GM13977 (cell line): ENCODE measurements around the gene NUP62.
A peak's percentile ranks its signal among the peaks of the same experiment; 100 is the strongest.

Source experiments
- DNase-seq: peaks from one replicate; pipeline ENCODE4 v3.0.0; 2012; ENCODE audit warnings: low spot score
- in situ Hi-C: fragments of 300-500 bp; cut with MboI; formaldehyde crosslinking; loops from one replicate; pipeline ENCODE4 v1.12.0; 2022; ENCODE audit warnings: low sequenced_read_pairs, low pct_unique_long_range_greater_than_20kb, mixed read lengths, inconsistent platforms; ENCODE audit not compliant: unreplicated experiment
- TF ChIP-seq, protein P1 (sequence below): IDR thresholded peaks from 2 replicates; pipeline ENCODE4 v1.5.1; 2012; ENCODE audit warnings: mild to moderate bottlenecking, control low read depth; ENCODE audit not compliant: insufficient read depth; ENCODE audit errors: extremely low read depth, missing control alignments

Gene NUP62

DNA sequence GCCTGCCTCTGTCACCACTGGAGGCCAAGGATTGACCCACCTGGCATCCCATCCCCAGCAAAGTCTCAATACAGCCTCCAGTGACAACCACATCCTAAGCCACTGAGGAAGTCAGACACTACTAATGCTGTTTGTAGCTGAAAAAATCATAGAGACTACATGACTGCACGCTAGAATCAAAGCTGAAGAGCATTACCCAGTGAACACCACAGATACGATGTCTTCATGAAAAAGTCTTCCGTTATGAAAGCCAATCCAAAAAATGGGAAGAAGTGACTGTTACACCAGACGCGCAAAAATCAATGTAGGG is 11.1 kb upstream of the NUP62 start:
- TF ChIP-seq, protein P1, sequence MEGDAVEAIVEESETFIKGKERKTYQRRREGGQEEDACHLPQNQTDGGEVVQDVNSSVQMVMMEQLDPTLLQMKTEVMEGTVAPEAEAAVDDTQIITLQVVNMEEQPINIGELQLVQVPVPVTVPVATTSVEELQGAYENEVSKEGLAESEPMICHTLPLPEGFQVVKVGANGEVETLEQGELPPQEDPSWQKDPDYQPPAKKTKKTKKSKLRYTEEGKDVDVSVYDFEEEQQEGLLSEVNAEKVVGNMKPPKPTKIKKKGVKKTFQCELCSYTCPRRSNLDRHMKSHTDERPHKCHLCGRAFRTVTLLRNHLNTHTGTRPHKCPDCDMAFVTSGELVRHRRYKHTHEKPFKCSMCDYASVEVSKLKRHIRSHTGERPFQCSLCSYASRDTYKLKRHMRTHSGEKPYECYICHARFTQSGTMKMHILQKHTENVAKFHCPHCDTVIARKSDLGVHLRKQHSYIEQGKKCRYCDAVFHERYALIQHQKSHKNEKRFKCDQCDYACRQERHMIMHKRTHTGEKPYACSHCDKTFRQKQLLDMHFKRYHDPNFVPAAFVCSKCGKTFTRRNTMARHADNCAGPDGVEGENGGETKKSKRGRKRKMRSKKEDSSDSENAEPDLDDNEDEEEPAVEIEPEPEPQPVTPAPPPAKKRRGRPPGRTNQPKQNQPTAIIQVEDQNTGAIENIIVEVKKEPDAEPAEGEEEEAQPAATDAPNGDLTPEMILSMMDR: no peak
- no peak for DNase-seq
- in situ Hi-C loops: loop anchor here (25.0 kb wide), 1 partner anchor 197 kb away; no protein-coding TSS in a partner anchor

DNA sequence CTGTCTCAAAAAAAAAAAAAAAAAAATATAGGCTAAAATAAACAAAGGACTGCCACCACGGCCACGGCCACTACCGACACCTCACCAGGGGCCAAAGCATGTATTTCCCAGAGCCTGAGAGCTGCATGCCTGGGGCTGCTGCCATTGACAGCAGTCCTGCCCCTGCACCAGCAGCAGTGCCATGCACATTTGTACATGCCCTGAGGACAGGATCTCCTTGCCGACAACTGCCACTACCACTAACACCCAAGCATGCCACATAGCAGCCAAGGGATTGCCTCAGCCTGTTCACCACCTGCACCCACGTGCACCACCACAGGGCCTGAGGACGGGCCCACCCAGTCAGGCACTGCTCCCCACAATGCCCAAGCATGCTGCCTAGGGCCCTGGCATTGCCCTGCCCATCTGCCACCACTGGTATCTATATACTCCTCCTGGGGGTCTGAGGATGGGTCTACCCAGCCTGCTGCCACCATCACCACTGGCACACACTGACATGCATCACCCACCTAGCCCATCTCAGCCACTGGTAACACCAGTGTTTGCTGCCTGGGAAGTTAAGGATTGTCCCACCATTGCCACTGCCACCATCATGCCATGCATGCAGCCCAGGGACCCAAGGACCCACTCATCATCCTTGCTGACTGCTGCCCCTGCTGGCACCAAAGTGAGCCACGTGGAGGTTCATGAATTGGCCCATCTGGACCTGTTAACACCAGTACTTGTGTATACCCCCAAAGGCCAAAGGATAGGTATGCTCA is 10.6 kb upstream of the NUP62 start:
- in situ Hi-C loops: loop anchor here (25.0 kb wide), 1 partner anchor 197 kb away; no protein-coding TSS in a partner anchor
- TF ChIP-seq, protein P1: no peak
- DNase-seq: no peak

DNA sequence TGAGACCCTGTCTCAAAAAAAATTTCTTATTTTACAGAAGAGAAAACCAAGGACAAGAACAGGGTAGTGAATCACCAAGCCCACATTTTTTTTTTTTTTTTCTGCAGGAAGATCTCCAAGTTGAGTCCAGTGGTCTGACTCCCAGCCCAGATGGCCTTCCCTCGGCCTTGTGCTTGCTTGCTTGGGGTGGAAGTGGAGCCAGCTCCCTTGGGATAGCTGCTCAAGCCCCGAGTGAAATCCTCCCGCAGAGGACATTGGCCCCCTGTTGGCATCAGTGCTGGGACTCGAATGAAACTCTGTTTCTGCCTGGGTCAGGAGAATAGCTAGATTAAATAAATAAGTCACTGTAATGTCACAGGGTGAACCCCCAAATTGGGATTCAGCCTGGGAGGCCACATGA is 9.4 kb upstream of the NUP62 start:
- TF ChIP-seq, protein P1: no peak
- DNase-seq: no peak
- in situ Hi-C loops: loop anchor here (25.0 kb wide), 1 partner anchor 199 kb away; no protein-coding TSS in a partner anchor

DNA sequence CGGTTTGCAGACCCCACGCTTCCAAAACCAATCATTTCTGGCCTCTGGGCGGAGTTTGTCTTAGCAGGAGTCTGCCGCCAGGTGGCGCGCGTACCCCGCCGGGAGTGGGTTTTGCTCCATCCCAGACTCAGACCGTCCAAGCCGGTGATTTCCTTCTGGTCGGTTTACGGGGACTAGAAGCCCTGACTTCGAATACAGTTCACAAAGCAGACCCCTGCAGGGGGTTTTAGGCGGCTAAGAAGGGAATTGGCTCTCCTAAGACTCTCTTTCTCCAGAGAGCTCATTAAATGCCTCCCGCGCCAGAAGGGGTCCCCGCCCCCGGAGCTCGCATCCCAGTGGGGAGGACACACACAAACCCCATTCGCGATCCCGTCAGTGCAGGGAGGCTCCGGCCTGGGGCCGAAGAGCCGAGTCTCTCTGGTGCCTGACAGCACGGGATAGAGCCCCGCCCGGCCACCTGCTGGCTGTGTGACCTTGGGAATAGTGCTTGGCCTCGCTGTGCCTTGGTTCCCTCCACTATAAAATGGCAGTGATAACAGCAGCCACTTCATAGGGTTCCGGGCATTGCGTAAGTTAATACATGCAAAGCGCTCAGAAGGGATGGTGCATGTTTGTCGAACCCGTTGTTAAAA is 8.6 kb upstream of the NUP62 start:
- DNase-seq: peak; percentile 82
- in situ Hi-C loops: loop anchor here (25.0 kb wide), 1 partner anchor 199 kb away; no protein-coding TSS in a partner anchor
- TF ChIP-seq, protein P1: peak; percentile 94

DNA sequence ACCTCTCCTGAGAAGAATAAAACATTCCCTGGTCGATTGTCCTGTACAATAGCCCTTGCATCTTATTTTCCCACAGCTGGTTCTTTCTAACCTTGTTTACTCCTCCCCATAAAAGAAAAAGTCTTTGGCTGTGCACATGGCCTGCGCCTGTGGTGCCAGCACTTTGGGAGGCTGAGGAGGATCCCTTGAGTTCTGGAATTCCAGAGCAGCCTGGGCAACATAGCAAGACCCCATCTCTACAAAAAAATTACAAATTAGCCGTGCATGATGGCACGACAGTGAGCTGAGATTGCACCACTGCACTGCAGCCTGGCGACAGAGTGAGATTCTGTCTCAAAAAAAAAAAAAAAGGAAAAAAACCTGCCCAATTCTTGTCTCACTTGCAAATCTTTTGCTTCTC is 7.2 kb upstream of the NUP62 start:
- in situ Hi-C loops: loop anchor here (25.0 kb wide), 1 partner anchor 201 kb away; no protein-coding TSS in a partner anchor
- no peak for DNase-seq
- TF ChIP-seq, protein P1: no peak

DNA sequence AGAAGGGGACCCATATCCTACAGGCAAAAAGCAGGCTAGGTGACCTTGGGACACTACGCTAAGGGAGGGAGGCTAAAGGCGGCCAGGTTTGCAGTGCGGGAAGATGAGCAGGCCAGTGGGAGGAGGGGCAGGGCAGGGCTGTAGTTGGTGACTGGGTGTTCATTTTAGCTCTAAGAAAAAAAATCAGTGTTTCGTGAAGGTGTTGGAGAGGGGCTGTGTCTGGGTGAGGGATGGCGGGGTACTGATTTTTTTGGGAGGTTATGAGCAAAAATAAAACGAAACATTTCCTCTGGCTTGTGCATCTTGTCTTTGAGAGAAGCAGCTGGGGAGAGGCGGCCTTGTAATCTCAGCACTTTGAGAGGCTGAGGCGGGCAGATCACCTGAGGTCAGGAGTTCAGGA is 4.3 kb upstream of the NUP62 start:
- no peak for DNase-seq
- TF ChIP-seq, protein P1: no peak
- in situ Hi-C loops: loop anchor here (25.0 kb wide), 1 partner anchor 204 kb away; no protein-coding TSS in a partner anchor
